HuH-7 (cell line): ENCODE results near the gene C2orf15.
A peak's percentile ranks its signal among the peaks of the same experiment; 100 is the strongest.
"Not testable (repeated sequence)": the region's sequence is repeated elsewhere in the genome, so short reads cannot be mapped to it uniquely, and the experiment has no call there.

ENCODE experiments used
- DNase-seq: peaks from one replicate; pipeline ENCODE4 v3.0.0; 2011; ENCODE audit warnings: low spot score

Gene C2orf15

GRCh38 chr2:99141110-99142108 is at the start of gene C2orf15:
TSS of gene C2orf15 (plus strand) at chr2:99141707. CDS start at chr2:99150559, 8,852 bp downstream.
- DNase-seq: peak; percentile 96

GRCh38 chr2:99096728-99097127 is 44.8 kb upstream of the C2orf15 start:
- DNase-seq: no peak

- peak; percentile 31 for DNase-seq
These were observed 39.8 kb upstream of the C2orf15 start for GRCh38 chr2:99101697-99102096.

DNA sequence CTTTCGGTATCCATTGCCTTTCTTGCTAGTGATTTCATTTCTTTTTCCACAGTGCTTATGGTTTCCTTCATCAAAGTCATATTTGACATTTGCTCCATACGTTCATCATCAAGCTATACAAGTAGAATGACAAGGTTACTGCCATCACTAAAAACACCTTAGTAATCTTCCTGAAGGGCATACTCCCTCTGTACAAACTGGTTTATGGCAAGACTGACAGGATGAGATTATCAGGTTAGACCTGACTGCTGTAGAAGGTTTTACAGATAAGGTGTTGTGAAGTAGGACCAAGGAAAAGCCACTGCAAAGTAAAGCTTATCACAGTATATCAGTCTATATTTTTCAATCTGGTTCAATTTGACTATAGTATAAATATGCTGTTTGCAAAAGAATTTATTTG is 37.5 kb upstream of the C2orf15 start:
- DNase-seq: no peak

DNA sequence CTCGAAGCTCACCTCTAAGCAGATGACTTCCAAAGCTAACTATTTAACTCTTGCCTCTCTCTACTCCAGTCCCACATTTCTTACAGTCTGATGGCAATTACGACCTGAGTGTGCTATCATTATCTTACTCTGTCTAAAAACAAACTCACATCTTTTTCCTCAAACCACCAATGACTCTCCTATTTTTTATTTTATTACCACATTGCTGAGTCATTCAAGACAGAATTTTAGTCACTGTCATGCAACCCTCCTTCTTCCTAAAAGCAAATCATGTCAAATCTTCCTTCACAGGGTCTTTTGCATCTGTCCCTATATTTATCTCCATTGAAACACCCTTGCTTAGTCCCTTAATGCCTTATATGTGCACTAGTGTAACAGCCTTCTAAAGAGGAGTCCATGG is 34.6 kb upstream of the C2orf15 start:
- DNase-seq: no peak

DNA sequence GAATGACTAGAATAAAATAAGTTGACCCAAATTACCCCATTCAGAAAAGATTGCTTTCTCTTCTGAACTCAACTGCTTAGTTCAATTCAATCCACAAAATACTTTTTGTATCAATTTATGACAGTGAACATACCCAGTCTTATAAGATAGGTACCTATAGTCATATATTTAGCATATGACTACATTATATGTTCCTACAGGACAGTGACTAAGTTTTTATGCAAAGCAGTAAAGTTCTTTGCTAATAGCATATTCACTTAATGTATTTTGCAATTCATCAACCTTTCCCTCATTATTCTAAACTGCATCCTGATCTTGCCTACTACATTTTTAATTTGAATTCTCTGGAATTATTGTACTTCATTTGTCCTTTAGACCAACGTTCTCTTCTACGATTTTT is 30.3 kb upstream of the C2orf15 start:
- no peak for DNase-seq

- DNase-seq: no peak
These were observed 29.6 kb upstream of the C2orf15 start for GRCh38 chr2:99111945-99112344.

- no peak for DNase-seq
These were observed 28.9 kb upstream of the C2orf15 start for GRCh38 chr2:99112617-99113016.

GRCh38 chr2:99127981-99128380 is 13.5 kb upstream of the C2orf15 start:
- DNase-seq: no peak

DNA sequence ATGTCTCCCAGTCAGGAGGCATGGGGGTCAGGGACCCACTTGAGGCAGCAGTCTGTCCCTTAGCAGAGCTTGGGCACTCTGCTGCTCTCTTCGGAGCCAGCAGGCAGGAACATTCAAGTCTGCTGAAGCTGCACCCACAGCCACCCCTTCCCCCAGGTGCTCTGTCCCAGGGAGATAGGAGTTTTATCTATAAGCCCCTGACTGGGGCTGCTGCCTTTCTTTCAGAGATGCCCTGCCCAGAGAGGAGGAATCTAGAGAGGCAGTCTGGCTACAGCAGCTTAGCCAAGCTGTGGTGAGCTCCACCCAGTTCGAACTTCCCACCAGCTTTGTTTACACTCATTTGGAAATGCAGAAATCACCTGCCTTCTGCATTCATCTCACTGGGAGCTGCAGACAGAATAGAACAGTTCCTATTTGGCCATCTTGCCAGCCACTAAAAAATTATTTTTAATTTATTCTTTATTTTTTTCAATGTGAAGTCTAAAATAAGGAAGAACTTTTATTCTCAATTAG is 6.4 kb upstream of the C2orf15 start:
- not testable (repeated sequence) for DNase-seq

GRCh38 chr2:99139003-99139402 is 2.5 kb upstream of the C2orf15 start:
- no peak for DNase-seq

DNA sequence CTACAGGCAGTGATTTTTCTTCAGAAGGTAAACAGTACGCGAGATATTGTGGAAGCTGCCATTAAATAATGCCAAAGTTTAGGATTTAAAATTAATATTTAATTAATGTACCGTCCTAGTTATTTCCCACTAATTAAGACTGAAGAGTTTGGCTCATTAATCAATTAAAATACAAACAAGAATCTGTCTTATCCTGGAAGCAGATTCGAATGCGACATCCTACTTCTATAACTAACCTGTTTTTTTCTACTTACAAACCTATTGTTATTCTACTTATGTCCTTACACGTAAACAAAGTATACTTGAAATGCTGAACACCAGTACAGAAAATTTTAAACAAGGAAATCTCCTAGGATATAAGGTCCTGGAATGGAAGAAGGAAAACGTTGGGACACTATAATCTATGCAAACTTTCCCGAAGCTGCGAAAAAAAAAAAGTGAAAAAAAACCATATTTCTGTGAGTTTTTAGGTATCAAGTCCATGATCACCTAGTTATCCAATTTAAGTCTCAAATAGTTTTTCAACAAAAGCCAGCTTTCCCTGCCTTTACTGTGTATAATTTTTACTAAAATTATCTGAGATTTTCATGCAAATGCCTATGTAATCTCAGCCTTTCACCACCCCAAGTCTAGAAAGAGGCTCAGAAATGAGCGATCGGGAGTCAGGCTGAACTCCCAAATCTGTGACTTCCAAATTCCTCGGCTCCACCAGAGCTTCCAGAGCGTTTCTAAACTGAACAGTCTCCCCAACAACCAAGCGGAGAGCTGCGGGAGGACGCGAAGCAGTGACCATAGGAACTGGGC is 1.2 kb upstream of the C2orf15 start:
- no peak for DNase-seq

- no peak for DNase-seq
These were observed 722 bp upstream of the C2orf15 start for GRCh38 chr2:99140860-99141109.

DNA sequence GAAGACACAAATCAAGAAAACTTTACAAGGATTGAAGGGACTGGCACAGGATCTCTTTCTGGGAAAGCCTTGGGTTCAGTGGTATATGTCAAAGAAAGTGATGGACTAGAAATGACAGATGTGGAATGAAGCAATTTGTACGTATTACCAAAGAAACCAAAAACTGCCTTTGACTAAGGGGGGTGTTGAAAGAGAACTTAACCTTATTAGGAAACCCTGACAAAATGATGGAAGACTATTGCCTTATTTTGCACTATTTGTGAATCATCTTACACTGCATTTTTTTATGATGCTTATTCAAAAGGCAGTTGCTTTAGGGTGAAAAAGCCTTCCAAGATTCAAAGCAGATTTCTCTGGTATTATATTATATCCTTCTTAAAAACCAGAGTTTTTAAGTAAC is 9.2 kb downstream of the C2orf15 start:
- no peak for DNase-seq

DNA sequence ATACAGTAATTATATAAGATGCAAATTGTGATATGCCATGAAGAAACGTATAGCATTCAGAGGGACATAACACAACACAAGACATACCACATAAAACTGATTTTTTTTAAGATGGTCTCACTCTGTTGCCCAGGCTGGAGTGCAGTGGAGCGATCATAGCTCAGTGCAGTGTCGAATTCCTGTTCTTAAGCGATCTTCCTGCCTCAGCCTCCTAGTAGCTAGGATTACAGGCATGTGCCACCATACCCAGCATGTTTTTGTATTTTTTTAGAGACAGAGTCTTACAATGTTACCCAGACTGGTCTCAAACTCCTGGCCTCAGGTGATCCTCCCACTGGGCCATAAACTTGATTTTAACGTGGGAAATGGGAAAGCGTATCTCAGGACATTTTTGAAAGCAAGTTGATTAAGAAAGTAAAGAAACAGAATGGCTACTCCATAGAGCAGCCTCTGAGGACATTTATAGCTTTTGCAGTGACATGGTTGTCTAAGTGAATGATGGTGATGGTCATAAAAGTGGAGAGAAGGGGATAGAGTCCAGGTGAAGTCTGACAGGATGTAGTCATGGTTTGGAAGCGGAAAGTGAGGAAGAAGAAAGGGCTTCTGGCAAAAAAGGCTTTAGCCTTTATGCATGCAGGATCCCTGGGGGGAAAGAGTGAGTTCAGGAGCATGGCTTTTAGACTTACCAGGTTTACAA is 10.8 kb downstream of the C2orf15 start:
- DNase-seq: no peak

DNA sequence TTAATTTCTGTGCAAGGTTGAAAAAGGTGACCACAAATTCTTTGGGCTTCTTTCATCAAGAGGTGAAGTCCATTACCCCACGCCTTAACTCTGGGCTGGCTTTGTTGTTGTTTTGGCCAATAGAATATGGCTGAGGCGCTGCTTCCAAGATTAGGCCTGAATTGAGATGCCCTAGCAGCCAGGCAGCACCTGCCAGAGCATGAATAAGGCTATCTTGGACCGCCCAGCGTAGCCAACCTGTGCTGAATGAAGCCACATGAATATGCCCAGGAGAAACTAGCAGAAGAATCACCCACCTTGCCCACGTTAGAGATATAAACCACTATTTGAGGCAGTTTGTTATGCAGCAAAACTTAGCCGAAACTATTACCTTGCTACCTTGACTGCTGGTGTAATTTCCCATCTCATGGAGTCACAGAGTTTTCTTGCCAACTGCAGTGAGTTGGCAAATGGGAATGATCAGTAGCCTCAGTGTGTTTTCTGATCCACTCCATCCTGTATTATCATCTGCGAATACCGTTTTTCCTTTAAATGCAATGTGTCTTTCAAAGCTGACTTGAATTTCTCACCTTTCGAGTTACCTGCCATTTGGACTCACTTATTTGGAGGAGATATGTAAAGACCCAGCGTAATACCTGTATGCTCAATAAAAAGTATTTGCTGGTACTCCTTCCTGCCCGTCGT is 12.6 kb downstream of the C2orf15 start:
- DNase-seq: no peak

DNA sequence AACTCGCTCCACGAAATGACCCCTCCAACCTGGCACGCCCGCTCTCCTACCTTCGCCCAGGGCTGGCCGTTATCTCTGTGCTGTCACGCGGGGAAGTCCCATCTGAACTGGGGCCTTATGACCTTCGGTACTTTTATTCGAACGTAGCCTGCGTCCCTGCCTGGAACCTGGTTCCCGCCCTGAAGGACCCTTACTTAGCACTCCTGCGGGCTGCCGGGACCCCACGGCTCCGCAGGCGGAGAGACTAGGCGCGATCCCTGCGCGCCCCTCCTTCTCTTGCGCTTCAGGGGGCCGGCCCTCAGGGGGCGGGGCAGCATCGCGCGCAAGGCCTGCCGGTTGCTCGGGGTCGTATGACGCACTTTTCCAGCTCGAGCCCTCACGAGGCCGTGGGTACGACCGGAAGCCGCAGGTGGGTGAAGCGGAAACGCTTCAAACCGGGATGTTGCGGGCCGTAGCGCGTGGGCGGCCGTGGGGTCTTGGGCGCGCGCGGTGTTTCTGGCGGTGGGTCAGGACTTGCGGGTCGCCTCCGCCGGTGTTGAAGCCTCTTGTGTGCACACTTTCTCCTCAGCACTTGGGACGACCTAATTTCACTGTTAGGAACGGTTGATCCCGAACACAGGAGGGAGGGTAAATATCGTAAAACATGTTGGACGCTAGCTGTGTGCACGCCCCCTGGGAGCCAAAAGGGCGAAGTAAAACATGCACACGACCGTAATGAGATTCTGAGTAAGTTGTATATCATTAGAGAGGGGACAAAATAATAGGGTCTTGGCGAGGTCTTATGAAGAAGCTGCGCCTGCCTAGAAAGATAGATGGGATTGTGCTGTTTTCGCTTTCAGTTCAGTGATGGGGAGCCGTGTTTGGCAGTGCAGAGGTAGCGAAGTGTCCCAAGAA is 13.4 kb downstream of the C2orf15 start, which contains the start of the genes LIPT1 and TSGA10:
TSS of gene LIPT1 (plus strand) at position 325 of the 894 bp plus-strand sequence. CDS start 6,991 bp downstream, outside the sequence.
TSS of gene TSGA10 (minus strand) at position 300 of the 894 bp plus-strand sequence. CDS start 45,503 bp downstream, outside the sequence.
- peak; percentile 99 for DNase-seq

DNA sequence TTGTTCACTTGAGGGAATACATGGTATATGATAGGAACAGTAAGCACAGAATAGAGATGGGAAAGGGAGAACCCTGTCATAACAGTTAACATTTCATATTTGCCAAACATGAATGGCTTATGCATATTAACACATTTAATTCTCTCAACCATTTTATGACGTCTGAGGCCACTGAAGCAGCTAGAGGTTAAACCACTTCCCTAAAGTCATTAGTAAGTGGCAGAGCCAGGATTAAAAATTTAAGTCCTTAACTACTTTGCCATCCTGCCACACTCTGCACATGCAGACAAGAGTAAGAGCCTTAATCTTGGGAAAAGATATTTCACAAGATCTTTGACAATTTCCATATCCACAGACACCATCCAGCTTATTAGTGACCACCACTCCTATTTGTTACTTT is 15.4 kb downstream of the C2orf15 start:
- DNase-seq: no peak

- DNase-seq: no peak
These were observed 17.1 kb downstream of the C2orf15 start for GRCh38 chr2:99158599-99158998.

DNA sequence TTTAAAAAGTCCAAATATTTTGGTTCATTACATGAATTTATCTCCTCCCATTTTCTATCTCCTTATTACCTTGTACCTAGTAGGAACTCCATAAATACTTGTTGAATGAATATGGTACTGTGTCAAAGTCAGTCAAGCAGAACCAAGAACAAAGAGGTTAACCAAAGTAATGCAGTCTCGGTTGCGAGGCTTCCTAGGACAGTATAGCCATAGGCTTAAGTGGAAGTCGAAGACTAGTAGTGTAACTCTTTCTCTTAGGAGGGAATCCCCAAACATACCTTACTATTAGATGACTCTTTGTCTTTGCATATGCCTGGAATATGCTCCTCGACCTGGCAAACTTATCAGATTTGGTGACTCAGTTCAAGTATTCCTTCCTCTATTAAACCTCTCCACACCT is 18.1 kb downstream of the C2orf15 start:
- DNase-seq: no peak
